H9 (cell line): ENCODE results near the gene ARL13B. TPM values are rescaled to one million over a fixed set of nuclear protein-coding genes. Genes with fewer than 3 reads are reported as not detected.

ENCODE experiments used
- DNase-seq: peaks from one replicate; pipeline ENCODE4 v3.0.0-alpha.2; 2017
- H2AFZ ChIP-seq: one replicate; pipeline ENCODE4 v1.6.1; 2013; ENCODE audit warnings: mild to moderate bottlenecking, low read length, control low read depth, moderate library complexity
- H2AK5ac ChIP-seq: 2 replicates; pipeline ENCODE4 v1.6.1; 2013; ENCODE audit warnings: low read length, control low read depth, mixed read lengths; ENCODE audit not compliant: insufficient read length
- H2BK120ac ChIP-seq: one replicate; pipeline ENCODE4 v1.6.1; 2013; ENCODE audit warnings: low read depth, mild to moderate bottlenecking, low read length, control low read depth, inconsistent platforms; ENCODE audit not compliant: poor library complexity, severe bottlenecking
- H2BK12ac ChIP-seq: 2 replicates; pipeline ENCODE4 v1.6.1; 2013; ENCODE audit warnings: low read length, control low read depth, mixed read lengths, low read depth; ENCODE audit not compliant: insufficient read length
- H2BK15ac ChIP-seq: 2 replicates; pipeline ENCODE4 v1.6.1; 2013; ENCODE audit warnings: low read depth, low read length, control low read depth
- H2BK20ac ChIP-seq: one replicate; pipeline ENCODE4 v1.6.1; 2013; ENCODE audit warnings: low read depth, mild to moderate bottlenecking, low read length, control low read depth, inconsistent platforms; ENCODE audit not compliant: poor library complexity, severe bottlenecking
- H2BK5ac ChIP-seq: 2 replicates; pipeline ENCODE4 v1.6.1; 2013; ENCODE audit warnings: low read length, control low read depth, mixed read lengths; ENCODE audit not compliant: insufficient read length
- H3K14ac ChIP-seq: 2 replicates; pipeline ENCODE4 v1.6.1; 2013; ENCODE audit warnings: low read length, control low read depth; ENCODE audit not compliant: insufficient read depth
- H3K18ac ChIP-seq: 2 replicates; pipeline ENCODE4 v1.6.1; 2013; ENCODE audit warnings: low read depth, mild to moderate bottlenecking, mixed read lengths, low read length, control low read depth; ENCODE audit not compliant: insufficient read length
- H3K23ac ChIP-seq: 2 replicates; pipeline ENCODE4 v1.6.1; 2013; ENCODE audit warnings: low read length, control low read depth, mixed read lengths, low read depth; ENCODE audit not compliant: insufficient read length
- H3K23me2 ChIP-seq: 2 replicates; pipeline ENCODE4 v1.6.1; 2013; ENCODE audit warnings: low read depth, mild to moderate bottlenecking, mixed read lengths, low read length, control low read depth; ENCODE audit not compliant: insufficient read length, poor library complexity, severe bottlenecking
- H3K27ac ChIP-seq: 2 replicates; pipeline ENCODE4 v1.5.1; 2013; ENCODE audit warnings: low read length, control low read depth, mixed read lengths, low read depth; ENCODE audit not compliant: insufficient read length
- H3K27me3 ChIP-seq: 2 replicates; pipeline ENCODE4 v1.6.1; 2013; ENCODE audit warnings: low read length, control low read depth, inconsistent platforms; ENCODE audit not compliant: insufficient read depth
- H3K4ac ChIP-seq: 2 replicates; pipeline ENCODE4 v1.6.1; 2013; ENCODE audit warnings: low read depth, mild to moderate bottlenecking, control low read depth, inconsistent platforms, low read length, moderate library complexity
- H3K4me1 ChIP-seq: 2 replicates; pipeline ENCODE4 v1.6.1; 2013; ENCODE audit warnings: low read length, control low read depth, inconsistent platforms; ENCODE audit not compliant: insufficient read depth
- H3K4me2 ChIP-seq: 2 replicates; pipeline ENCODE4 v1.6.1; 2013; ENCODE audit warnings: low read length, control low read depth, mixed read lengths; ENCODE audit not compliant: insufficient read length, insufficient read depth
- H3K56ac ChIP-seq: 2 replicates; pipeline ENCODE4 v1.6.1; 2013; ENCODE audit warnings: low read depth, mild to moderate bottlenecking, mixed read lengths, low read length, control low read depth; ENCODE audit not compliant: insufficient read length
- H3K79me1 ChIP-seq: 2 replicates; pipeline ENCODE4 v1.6.1; 2013; ENCODE audit warnings: low read depth, mild to moderate bottlenecking, moderate library complexity, low read length, control low read depth, inconsistent platforms; ENCODE audit not compliant: insufficient read depth, poor library complexity, severe bottlenecking
- H3K79me2 ChIP-seq: 2 replicates; pipeline ENCODE4 v1.6.1; 2013; ENCODE audit warnings: low read length, control low read depth, inconsistent platforms; ENCODE audit not compliant: insufficient read depth
- H3K9ac ChIP-seq: 2 replicates; pipeline ENCODE4 v1.6.1; 2013; ENCODE audit warnings: low read length, control low read depth, mixed read lengths; ENCODE audit not compliant: insufficient read length; ENCODE audit errors: extremely low read depth
- H3K9me3 ChIP-seq: one replicate; pipeline ENCODE4 v1.6.1; 2013; ENCODE audit warnings: low read depth, low read length, inconsistent platforms; ENCODE audit not compliant: control insufficient read depth
- H3T11ph ChIP-seq: one replicate; pipeline ENCODE4 v1.6.1; 2013; ENCODE audit warnings: mild to moderate bottlenecking, low read length, control low read depth, inconsistent platforms
- H4K20me1 ChIP-seq: one replicate; pipeline ENCODE4 v1.6.1; 2013; ENCODE audit not compliant: control insufficient read depth, insufficient read length, insufficient read depth
- H4K5ac ChIP-seq: 2 replicates; pipeline ENCODE4 v1.6.1; 2013; ENCODE audit warnings: low read depth, mild to moderate bottlenecking, mixed read lengths, low read length, control low read depth; ENCODE audit not compliant: insufficient read length
- H4K8ac ChIP-seq: replicated peaks from 2 replicates; pipeline ENCODE4 v1.6.1; 2013; ENCODE audit warnings: low read length, control low read depth, mixed read lengths, low read depth; ENCODE audit not compliant: insufficient read length
- H4K91ac ChIP-seq: 2 replicates; pipeline ENCODE4 v1.6.1; 2013; ENCODE audit warnings: low read depth, mild to moderate bottlenecking, moderate library complexity, mixed read lengths, low read length, control low read depth; ENCODE audit not compliant: insufficient read length
- H3K27ac Mint-ChIP-seq, 3 experiments: 2 replicates in 2 of 3; 3 replicates in 1 of 3; pipeline ENCODE4 v1.8.0; 2020 to 2021; ENCODE audit warnings: mixed read lengths in 3 of 3, mild to moderate bottlenecking in 1 of 3, moderate library complexity in 1 of 3
- H3K27me3 Mint-ChIP-seq: 2 replicates; pipeline ENCODE4 v1.8.0; 2021; ENCODE audit warnings: low read depth, mild to moderate bottlenecking, moderate library complexity, mixed read lengths
- H3K36me3 Mint-ChIP-seq, 3 experiments: 2 replicates in 2 of 3; 3 replicates in 1 of 3; pipeline ENCODE4 v1.8.0; 2020 to 2021; ENCODE audit warnings: low read depth in 3 of 3, mixed read lengths in 3 of 3; ENCODE audit not compliant: insufficient read depth in 1 of 3
- H3K4me1 Mint-ChIP-seq, 2 experiments: 2 replicates each; pipeline ENCODE4 v1.8.0; 2020; ENCODE audit warnings: mixed read lengths in 2 of 2
- H3K4me3 Mint-ChIP-seq, 2 experiments: 2 replicates in 1 of 2; 3 replicates in 1 of 2; pipeline ENCODE4 v1.8.0; 2020 to 2021; ENCODE audit warnings: mild to moderate bottlenecking in 2 of 2, mixed read lengths in 2 of 2, moderate library complexity in 1 of 2
- H3K9me3 Mint-ChIP-seq, 2 experiments: 2 replicates in 1 of 2; 3 replicates in 1 of 2; pipeline ENCODE4 v1.8.0; 2020; ENCODE audit warnings: mild to moderate bottlenecking in 2 of 2, mixed read lengths in 2 of 2, moderate library complexity in 1 of 2
- CTCF ChIP-seq: fragments of 200-600 bp; sonication (generic); conservative IDR thresholded peaks from 3 replicates; pipeline ENCODE4 v1.8.0; 2021; ENCODE audit warnings: antibody characterized with exemption, mild to moderate bottlenecking
- WGBS: extraction: QIAGEN DNeasy Blood & Tissue Kit; methylation state at CpG from one replicate; pipeline ENCODE4 v1.1.7; 2013; ENCODE audit warnings: missing lambda C conversion rate, low lambda C conversion rate, mixed read lengths; ENCODE audit not compliant: insufficient read length; ENCODE audit errors: extremely low coverage; 5-methylcytosine and 5-hydroxymethylcytosine counted together
- total RNA-seq: library from RNA; stranded (reverse); gene quantifications from 2 replicates; pipeline ENCODE4 v1.2.1, GENCODE V29; 2021

ARL13B gene
- total RNA-seq, 1 experiment from 2014 or later = 7.9 TPM

GRCh38 chr3:93992207-93992606 is 12.3 kb downstream of the ARL13B start:
- Histone ChIP-seq H3K4me2 (no peak overlapping the region), H3K56ac (no peak overlapping the region), H2AFZ (no peak overlapping the region), H3K14ac (no peak overlapping the region), H2BK120ac (no peak overlapping the region), H3K27me3 (no peaks in the 10 kb centered on the region), H4K20me1 (no peaks in the 10 kb centered on the region), H3K23me2 (no peaks in the 10 kb centered on the region), H2BK12ac (no peak overlapping the region), H3K79me1 (peaks cover 2% of the 10 kb centered on the region), H3K27ac (no peak overlapping the region), H3K79me2 (peaks cover 3% of the 10 kb centered on the region; the same call in 1 of the 2 replicates), H3K4me1 (no peaks in the 10 kb centered on the region), H4K8ac (no peak overlapping the region), H3K18ac (no peak overlapping the region), H4K91ac (no peak overlapping the region), H3K9me3 (no peaks in the 10 kb centered on the region), H2AK5ac (no peak overlapping the region), H3K23ac (no peak overlapping the region), H3K9ac (no peak overlapping the region), H4K5ac (no peak overlapping the region), H3T11ph (no peak overlapping the region), H2BK15ac (no peak overlapping the region), H2BK5ac (no peak overlapping the region), H2BK20ac (no peak overlapping the region), H3K4ac (no peak overlapping the region)
- no CpG with 5 or more reads among the region's 3 CpGs for WGBS
- Mint-ChIP-seq H3K27me3 (no peaks in the 10 kb centered on the region), H3K9me3 (no peaks in the 10 kb centered on the region), H3K27ac (no peak overlapping the region), H3K4me1 (peaks cover 3 to 5% of the 10 kb centered on the region in 2 experiments; a peak in 3 of 4 replicates), H3K36me3 (peaks cover 0 to 7% (median 4%) of the 10 kb centered on the region in 3 experiments; a peak in 5 of 7 replicates), H3K4me3 (no peak overlapping the region)
- no peak for DNase-seq
- no peak for TF ChIP-seq CTCF
